ENCODE data around the gene LY6G6C.
"Not testable (repeated sequence)": the region's sequence is repeated elsewhere in the genome, so short reads cannot be mapped to it uniquely, and the experiment has no call there.

LY6G6C gene

DNA sequence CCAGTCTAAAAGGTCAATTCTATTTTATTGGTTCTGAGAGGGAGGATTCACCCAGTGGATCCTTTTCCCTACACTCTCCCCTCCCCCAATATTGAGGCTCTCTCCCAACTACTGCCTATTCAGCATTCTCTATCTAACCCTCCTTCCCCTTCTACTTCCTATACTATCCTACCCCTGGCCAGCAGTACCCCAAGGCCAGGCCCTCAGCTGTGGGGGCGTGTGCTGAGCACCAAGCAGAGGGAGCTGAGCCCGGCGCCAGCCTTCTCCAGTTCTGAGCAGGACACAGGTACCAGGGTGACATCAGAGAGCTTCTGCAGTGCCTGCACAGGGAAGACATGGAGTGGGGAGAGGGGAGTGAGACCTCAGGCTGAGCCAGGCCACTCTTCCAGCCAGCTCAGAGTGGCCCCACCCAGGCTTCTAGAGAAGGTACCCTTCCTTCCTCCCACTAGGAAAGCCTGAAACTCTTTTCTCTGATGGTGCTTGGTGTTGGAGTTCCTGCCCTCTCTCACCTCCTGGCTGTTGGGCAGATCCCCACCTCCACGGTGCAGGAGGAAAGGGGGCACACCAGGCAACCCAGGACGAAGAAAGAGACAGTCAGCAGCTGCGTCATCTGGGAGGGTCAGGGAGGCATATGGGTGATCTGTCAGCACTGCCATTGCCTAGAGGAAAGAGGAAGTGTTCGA is 5.6 kb upstream of the LY6G6C start:
- no peak for DNase-seq (ENCODE audit: low read depth)

DNA sequence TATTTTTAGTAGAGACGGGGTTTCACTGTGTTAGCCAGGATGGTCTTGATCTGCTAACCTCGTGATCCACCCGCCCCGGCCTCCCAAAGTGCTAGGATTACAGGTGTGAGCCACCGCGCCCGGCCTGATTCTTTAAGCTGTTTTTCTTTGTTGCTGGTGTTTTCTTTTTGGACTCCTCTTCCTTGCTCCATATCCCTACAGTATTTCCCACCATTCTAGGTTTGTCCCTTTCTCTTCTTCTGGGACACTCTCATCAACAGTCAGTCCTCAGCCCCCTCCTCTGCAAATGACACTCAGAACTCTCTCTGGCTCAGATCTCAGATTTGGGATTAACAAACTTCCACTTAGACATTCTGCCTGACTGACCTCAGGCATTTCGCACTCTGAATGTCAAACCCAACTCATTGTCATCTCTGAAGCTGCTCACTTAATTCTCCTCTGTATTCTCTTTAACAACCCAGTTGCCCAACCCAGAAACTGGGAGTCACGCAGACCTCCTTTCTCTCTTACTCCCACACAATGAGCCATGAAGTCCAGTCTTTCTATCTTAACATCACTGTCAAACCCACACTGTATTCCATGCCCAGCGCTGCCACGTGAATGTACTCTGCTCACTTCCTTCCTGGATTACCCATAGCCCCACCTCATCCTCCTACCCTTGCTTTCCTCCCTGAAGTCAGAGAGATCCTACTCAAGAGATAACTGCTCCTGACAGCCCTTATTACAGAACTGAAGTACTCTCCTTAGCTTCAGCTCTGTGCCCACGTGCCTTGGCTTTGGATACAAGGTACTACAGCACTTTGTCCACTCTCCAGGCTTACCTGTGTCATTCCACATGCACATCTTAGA is 4.2 kb upstream of the LY6G6C start:
- DNase-seq (ENCODE audit: low read depth) = no peak

DNA sequence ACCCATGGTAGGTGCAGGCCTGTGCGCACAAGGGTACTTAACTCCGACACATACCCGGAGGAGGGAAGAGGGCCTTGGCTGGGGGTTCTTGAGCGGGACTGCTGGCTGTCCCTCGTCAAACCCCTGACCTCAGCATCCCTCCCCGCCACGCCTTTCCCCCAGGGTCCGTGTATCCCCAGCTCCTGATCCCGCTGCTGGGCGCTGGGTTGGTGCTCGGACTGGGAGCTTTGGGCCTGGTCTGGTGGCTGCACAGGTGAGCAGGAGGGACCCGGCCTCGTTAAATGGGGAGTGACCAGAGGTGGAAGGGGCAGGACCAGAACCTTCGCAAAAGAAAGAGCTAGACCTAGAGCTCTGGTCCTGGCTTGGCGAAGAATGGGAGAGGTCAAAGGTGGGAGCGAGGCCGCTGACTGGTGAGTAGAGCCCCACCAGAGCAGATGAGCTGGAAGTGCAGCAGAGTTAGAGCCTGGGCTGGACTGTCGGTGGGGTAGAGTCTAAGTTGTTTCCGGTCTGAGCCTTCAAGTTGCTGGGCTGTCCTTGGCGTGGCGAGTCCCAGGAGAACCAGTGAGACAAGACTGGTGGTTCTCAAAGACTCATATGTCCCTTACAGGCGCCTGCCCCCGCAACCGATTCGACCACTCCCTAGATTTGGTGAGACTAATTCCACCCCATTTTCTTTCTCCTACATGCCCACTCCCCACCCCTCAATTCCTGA is 2.6 kb upstream of the LY6G6C start:
- no peak for DNase-seq (ENCODE audit: low read depth)

DNA sequence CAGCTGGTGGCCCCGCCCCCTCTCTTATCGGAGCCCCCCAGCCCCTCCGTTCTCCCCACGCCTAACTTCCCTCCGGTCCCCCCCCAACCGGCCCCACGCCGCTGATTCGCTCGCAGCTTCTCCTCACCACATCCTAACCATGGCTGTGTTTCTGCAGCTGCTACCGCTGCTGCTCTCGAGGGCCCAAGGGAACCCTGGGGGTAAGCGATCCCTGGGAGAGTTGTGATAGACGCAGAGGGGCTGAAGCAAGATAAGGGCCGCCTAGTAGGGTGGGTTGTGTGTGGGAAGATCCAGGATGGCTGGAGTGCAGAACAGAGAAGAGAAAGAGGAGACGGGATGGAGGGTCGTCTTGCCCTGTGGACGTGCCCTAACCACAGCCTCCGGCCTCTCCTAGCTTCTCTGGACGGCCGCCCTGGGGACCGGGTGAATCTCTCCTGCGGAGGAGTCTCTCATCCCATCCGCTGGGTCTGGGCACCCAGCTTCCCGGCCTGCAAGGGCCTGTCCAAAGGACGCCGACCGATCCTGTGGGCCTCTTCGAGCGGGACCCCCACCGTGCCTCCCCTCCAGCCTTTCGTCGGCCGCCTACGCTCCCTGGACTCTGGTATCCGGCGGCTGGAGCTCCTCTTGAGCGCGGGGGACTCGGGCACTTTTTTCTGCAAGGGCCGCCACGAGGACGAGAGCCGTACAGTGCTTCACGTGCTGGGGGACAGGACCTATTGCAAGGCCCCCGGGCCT is 1.9 kb upstream of the LY6G6C start, which contains the start of gene MPIG6B:
Gene MPIG6B, plus strand, starts transcription at position 129 of the 735 bp plus-strand sequence. Its CDS starts 11 bp downstream, at position 140.
- no peak for DNase-seq (ENCODE audit: low read depth)

DNA sequence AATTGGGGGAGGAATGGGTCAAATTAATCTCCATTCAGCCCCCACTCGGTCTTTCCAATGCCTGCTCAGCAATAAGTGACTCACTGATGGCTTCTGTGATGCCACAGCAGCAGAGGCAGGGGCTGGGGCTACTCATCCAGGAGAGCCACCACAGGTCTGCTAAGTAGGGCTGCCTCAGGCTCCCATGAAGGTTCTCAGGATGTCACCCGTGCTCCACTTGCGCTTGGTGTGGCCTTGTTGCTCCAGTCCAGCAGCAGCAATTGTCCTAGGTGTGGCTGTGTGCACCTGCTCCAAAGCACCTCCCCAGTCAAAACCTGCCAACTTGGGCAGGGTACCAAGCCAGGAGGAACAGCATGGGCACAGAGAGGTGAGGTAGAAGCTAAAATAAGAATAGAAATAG is 627 bp upstream of the LY6G6C start:
- DNase-seq (ENCODE audit: low read depth) = no peak

DNA sequence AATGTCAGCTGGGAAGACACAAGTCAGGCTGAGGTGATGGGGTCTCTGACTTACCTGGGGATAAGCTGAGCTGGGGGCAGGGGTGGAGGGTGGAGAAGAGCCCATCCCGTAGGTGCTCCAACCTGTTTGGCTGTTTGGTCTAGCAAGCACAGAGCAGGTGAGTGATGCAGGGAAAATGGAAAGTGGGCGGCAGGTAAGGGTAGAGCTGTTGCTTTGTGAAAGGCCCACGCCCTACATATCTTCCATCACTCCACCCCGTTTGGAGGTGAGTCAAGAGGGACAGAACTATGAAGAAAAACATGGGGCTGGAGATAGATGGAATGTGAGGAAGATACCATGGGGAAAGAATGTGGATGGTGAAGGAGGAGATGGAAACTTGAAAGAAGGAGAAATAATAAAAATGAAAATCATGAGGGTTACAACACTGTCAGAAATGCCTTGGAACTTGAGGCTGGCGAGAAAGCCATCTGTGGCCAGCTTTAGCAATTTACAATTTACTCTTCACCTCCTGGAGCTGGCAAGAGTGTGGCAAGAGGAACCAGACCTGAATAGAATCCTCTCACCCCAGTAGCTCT is 1.3 kb downstream of the LY6G6C start:
- DNase-seq (ENCODE audit: low read depth) = no peak

DNA sequence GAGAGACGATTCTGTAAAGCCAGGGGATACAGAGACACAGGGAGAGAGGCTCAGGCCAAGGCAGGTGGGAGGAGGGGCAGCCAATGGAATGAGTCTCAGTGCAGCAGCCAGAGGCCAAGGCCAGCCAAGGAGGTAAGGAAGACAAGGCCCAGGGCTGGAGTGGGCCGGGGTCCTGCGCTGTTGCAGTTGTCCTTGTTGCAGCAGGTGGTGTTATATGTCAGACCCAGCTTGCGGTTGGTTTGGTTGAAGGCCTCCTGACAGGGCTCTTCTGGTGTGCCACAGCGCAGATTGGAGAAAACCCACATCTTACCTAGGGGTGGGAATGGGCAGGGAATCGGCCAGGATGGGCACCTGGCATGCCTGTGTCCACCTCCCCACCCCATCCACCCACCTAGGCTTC is 2.5 kb downstream of the LY6G6C start:
- no peak for DNase-seq (ENCODE audit: low read depth)

DNA sequence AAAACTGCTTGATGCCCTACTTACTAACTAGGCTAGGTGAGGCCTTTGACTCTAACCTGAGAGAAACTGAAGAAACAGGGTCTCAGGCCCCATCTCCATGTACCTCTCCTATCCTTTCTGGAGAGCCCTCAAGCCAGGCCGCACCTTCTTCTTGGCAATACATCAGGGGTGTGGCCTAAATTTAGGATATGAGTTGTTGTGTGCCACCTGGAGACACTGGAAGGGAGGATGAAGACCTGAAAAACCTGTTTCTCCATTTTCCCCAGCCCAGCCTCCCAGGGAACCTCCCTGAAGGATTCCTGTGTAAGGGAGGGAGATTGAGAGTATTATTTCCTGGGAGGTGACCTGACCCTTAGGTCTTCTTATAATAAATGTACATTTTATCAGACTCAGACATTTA is 3.3 kb downstream of the LY6G6C start:
- DNase-seq (ENCODE audit: low read depth) = no peak

DNA sequence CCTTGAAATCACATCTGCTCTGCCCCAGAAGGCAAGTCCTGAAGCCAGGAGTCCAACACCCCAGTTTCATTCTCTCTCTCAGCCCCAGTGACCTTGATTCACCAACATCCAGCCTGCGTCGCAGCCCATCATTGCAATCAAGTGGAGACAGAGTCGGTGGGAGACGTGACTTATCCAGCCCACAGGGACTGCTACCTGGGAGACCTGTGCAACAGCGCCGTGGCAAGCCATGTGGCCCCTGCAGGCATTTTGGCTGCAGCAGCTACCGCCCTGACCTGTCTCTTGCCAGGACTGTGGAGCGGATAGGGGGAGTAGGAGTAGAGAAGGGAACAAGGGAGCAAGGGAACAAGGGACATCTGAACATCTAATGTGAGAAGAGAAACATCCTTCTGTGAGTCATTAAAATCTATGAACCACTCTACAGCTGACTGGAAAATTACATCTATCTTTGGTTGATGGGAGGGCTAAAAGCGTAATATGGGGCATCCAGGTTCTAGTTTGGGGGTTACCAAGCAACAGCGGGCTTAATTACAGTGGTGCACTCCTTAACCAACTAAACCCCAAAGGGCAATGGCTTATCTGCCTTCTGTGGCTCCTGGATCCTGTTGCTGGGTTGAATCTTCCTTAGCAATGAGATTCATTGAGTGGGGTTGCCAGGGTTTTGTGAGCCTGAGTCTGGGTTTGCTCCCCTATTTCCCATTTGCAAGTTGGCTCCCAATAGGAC is 3.9 kb downstream of the LY6G6C start:
- no peak for DNase-seq (ENCODE audit: low read depth)

DNA sequence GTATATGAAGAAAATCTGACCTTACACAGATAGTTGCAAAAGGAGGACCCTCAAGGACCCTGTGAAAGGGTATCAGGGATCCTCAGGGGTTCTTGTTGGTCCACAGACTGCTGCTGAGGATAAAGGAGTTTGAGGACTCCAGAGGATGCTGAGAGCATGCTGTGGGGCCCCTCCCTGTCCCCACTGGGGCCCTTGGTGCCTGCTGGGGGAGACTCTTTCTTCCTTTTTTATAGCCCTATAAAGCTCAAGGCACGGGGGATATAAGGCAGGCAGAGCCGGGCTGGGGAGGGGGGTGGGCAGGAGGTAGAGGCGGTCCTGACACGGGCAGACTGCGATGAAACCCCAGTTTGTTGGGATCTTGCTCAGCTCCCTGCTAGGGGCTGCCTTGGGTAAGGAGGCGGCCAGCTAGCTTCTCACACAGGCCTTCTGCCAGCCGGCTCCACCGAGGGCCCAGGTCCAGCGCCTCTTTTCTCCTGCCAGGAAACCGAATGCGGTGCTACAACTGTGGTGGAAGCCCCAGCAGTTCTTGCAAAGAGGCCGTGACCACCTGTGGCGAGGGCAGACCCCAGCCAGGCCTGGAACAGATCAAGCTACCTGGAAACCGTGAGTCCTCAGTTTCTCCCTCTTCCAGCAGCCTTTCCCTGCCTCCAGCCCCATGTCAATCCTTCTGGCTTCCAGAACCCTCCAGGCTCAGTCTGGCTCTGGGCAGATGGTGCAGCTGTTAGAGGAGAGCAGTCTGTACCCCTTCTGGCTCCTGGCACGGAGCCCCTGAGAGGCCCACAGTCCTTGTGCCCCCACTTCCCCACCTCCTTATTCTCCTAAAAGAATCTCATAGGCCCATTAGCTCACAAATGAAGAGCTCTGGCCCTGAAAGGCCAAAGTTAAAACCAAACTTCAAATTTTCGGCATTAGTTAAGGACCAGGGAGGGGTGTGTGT is 6.3 kb downstream of the LY6G6C start, which contains the start of gene LY6G6D:
Gene LY6G6D, plus strand, starts transcription at position 327 of the 937 bp plus-strand sequence. Its CDS starts 8 bp downstream, at position 335.
- no peak for DNase-seq (ENCODE audit: low read depth)

DNA sequence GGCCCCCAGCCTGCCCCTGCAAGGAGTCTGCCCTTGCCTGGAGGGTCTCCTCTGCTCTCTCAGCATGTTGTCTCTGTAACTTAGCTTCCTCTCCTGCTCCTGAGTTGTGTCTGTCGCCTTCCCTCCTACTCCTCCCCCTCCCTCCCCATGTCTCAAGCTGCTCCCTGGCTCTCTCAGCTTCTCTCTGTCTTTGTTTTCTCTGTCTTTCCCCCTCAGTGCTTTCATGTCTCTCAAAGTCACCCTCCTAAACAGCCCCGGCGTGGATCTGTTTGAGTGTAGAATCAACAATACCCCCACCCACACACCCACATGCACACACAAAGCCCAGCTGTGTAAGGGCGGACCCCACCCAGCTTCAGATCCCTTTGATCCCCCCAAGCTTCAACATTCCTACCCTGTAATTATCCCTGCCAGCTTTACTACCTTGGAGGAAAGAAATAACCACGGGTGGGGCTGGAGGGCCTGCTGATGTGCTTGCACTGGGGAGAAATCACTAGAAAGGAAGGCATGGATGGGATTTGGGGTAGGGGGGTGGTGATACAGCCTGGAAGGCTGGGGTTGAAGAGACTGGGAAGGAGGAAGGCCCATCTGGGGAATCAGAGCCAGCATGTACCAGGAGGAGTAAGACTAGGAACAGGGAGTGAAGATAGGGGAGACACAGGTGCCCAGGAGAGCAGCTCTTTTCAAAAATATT is 7.4 kb downstream of the LY6G6C start:
- no peak for DNase-seq (ENCODE audit: low read depth)

DNA sequence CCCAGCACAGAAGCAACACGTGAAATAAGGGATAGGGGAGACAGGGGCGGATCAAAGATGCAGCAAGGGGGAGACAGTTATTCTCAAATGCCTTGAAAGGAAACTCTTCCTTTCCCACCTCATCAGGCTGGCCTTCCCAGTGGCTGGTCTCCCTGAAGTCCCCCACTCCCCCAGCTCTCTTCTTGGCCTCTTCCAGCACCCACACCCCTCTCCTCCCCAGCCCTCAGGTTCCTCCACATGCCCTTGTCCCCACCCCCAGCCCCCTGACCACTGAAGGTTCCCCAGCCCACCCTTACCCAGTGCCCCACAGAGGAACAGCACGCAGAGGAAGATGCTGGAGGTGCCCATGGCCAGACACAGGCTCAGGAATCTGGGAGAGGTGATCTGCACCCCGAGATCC is 8.1 kb downstream of the LY6G6C start:
- DNase-seq (ENCODE audit: low read depth) = no peak

DNA sequence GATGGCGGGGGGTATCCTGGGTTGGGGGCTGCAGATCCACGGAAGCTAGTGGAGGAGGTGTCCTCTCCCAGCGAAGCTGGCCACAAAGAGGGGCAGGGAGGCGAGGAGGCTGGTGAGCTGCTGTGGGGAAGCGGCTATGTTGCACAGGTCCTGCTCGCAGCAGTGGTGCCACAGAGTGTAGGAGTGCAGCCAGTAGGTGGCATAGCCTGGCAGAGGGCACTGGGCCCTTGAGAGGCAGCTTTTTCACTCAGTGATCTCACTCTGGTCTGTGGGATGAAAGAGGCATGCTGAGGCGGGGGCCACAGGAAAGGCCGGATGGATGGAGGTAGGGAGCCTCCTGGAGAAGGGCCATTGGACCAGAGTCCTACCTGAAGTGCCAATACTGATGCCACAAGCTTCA is 9.2 kb downstream of the LY6G6C start:
- no peak for DNase-seq (ENCODE audit: low read depth)

DNA sequence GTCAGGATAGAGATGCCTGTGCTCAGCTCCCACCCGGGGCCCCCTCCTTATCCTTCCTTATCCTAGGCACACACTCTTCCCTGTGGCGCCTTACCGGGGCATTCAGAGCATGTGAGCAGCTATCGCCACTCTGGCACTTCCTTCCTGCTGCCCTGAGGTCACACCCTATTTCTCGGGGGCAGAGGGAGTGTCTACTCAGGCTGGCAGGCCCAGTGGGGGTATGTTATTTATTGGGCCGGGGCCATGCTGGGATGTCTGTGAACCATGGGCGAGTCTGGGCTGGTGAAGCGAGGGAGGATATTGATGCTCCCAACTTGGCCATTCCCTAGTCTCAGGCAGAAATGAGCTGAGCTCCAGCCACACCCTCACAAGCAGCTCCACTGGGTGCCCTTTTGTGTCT is 10.3 kb downstream of the LY6G6C start:
- no peak for DNase-seq (ENCODE audit: low read depth)

DNA sequence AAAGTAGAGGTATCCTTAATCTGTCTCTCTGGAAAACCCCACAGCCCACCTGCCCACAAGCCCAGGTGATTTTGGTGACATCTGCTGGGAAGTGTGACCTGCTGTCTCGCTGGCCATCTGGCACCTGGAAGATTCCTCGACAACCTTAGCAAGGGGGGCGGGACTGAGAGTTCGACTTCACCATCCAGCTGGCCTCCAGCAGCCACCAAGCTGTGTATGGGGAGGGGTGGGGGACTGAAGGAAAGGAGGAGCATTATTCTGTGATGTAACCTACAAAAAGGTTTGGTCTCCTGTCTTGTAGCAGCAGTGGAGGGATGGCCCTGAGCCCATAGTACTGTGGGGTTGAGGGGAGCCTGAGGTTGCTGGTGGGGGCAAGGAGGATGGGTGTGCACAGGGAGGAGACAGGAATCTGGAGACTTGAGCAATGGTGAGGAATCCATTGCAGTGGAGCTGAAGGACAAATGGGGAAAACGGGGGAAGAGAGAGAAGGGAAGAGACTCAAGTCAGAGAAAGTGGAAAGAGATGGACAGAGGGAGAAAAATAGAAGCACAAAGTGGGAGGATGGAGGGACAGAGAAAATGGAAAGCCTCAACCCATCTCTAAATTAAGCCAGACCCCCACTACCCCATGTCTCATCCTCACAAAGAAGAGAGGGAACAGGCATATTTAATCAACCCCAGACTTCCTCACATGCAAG is 10.9 kb downstream of the LY6G6C start:
- DNase-seq (ENCODE audit: low read depth) = no peak

DNA sequence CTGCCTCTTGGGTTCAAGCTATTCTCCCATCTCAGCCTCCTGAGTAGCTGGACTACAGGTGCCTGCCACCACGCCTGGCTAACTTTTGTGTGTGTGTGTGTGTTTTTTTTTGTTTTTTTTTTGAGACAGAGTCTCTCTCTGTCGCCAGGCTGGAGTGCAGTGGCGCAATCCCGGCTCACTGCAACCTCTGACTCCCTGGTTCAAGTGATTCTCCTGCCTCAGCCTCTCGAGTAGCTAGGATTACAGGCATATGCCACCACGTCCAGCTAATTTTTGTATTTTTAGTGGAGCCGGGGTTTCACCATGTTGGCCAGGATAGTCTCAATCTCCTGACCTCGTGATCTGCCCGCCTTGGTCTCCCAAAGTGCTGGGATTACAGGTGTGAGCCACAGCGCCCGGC is 12.4 kb downstream of the LY6G6C start:
- DNase-seq (ENCODE audit: low read depth) = not testable (repeated sequence)

DNA sequence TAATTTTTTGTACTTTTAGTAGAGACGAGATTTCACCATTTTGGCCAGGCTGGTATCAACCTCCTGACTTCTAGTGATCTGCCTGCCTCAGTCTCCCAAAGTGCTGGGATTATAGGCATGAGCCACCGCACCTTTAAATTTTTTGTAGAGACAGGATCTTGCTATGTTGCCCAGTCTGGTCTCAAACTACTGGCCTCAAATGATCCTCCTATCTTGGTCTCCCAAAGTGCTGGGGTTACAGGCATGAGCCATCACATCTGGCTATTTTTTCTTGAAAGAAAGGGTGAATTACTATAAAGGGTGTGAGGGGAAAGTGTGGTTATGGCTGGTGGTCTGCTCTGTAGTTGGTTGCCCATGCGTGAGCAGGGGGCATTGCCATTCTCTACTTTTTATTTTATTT is 13.3 kb downstream of the LY6G6C start:
- DNase-seq (ENCODE audit: low read depth) = no peak

DNA sequence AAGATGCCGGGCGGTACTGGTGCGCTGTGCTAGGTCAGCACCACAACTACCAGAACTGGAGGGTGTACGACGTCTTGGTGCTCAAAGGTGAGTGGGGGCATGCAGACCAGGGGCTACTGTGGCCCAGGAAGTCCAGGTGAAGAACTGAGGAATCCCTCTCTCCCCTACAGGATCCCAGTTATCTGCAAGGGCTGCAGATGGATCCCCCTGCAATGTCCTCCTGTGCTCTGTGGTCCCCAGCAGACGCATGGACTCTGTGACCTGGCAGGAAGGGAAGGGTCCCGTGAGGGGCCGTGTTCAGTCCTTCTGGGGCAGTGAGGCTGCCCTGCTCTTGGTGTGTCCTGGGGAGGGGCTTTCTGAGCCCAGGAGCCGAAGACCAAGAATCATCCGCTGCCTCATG is 13.8 kb downstream of the LY6G6C start:
- no peak for DNase-seq (ENCODE audit: low read depth)

DNA sequence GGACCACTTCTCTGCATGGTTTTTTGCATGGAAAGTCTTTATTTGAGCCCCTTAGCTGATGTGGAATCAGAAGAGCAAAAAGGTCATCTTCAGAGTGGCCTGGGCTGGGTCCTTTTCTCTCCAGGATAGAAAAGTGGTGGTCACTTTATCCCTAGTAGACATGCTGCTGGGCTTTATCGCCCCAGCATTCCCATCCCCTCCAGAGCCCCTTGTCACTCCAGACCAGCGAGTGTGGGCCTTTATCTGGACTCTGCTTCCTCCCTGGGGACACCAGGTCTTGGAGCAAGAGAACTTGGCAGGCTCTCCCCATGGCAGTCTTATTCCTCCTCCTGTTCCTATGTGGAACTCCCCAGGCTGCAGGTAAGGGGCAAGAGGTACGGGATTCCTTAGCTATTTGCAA is 14.9 kb downstream of the LY6G6C start, which contains the start of gene LY6G6F:
Gene LY6G6F, plus strand, starts transcription at position 268 of the 400 bp plus-strand sequence. Its CDS starts 41 bp downstream, at position 309.
- no peak for DNase-seq (ENCODE audit: low read depth)

All from stimulated activated CD8-positive, alpha-beta memory T cell treated with anti-CD3 and anti-CD28 coated beads, Interleukin-12 subunit alpha, Interleukin-12 subunit beta, amount 100 ng/mL, for 4 hours (primary cell).